ENCODE measurements around the gene NEURL1.
A peak's percentile ranks its signal among the peaks of the same experiment; 100 is the strongest.

NEURL1 gene

DNA sequence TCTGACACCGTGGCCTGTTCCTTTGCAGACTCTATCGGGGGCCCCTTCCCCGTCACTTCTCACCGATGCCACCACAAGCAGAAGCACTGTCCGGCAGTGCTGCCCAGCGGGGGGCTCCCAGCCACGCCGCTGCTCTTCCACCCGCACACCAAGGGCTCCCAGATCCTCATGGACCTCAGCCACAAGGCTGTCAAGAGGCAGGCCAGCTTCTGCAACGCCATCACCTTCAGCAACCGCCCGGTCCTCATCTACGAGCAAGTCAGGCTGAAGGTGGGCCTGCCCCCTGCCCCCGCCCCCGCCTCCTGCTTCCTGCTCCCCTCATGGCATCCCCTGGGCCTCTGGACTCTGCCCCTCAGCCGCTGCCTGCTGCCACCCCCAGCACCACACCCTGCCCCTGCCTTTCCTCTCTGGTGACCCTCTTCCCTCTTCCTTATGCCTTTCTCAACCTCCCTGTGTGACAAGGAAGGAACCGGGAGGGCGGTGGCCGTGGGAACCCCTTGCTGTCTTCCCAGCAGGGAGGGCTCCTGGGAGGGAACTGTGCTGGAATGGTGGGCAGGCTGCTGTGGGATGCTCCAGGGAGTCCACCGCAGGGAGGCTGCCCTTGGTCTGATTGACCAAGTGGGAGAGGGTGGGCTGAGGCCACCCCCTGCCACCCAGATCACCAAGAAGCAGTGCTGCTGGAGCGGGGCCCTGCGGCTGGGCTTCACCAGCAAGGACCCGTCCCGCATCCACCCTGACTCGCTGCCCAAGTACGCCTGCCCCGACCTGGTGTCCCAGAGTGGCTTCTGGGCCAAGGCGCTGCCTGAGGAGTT, 77.5 kb downstream of the NEURL1 start:
- DNase-seq: no peak

DNA sequence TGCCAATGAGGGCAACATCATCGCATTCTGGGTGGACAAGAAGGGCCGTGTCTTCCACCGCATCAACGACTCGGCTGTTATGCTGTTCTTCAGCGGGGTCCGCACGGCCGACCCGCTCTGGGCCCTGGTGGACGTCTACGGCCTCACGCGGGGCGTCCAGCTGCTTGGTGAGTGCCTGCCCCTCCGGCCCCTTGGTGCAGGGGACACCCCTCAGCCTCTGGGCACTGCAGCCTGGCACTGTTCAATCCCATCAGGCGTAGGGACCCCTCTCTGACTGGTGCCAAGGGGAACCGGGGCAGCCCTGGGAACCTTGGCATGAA, 78.1 kb downstream of the NEURL1 start:
- no peak for DNase-seq

DNA sequence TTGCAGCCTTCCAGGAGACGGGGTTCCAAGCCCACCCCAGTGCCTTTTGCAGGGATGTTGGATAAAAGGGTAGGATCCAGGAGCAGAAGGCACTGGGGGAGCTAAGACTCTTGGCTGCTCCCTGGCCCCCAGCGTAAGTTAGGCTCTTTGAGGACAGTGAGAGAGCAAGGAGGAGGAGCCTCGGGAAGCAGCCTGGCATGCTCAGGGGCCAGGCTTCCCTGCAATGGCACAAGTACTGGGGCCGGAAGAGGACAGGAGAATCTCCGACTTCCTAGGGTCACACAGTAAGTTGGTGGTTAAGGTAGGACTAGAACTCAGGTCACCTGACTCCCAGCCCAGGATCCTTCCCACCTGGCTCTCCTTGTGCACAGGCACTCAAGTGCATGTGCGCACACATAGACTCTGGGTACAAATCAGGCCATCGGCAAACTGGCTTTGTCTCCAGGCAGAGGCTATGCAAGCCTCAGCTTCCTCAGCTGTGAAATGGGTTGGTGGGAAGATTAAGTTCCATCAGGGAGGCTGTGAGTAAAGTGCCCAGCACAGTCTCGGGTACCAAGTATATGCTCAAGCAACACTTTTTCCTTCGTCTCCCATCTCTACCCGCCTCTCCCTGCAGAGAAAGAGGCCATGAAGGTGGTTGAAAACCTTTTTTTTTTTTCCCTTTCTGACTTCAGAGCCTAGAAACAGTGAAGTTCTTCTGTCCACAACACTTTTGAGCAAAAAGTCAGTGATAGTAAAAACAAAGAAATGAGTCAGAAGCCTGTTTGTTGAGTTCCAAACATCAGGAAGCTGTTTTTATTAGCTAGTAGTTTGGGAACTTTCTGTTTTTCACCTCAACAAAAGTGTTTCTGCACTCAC, 79.1 kb downstream of the NEURL1 start:
- no peak for DNase-seq

DNA sequence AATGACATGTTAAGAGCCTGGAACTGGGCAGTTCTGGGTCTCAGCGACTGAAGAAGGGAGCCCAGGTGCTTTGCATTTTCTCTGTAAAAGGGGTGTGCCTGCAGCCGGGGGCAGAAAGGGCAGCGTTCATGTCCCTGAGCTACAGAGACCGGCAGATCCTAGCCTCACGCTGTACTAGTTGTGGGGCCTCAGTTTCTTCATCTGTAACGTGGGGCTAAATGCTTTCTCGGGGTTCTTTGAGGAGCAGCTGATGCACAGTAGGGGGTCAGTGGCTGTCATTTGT, 79.6 kb downstream of the NEURL1 start:
- no peak for DNase-seq

DNA sequence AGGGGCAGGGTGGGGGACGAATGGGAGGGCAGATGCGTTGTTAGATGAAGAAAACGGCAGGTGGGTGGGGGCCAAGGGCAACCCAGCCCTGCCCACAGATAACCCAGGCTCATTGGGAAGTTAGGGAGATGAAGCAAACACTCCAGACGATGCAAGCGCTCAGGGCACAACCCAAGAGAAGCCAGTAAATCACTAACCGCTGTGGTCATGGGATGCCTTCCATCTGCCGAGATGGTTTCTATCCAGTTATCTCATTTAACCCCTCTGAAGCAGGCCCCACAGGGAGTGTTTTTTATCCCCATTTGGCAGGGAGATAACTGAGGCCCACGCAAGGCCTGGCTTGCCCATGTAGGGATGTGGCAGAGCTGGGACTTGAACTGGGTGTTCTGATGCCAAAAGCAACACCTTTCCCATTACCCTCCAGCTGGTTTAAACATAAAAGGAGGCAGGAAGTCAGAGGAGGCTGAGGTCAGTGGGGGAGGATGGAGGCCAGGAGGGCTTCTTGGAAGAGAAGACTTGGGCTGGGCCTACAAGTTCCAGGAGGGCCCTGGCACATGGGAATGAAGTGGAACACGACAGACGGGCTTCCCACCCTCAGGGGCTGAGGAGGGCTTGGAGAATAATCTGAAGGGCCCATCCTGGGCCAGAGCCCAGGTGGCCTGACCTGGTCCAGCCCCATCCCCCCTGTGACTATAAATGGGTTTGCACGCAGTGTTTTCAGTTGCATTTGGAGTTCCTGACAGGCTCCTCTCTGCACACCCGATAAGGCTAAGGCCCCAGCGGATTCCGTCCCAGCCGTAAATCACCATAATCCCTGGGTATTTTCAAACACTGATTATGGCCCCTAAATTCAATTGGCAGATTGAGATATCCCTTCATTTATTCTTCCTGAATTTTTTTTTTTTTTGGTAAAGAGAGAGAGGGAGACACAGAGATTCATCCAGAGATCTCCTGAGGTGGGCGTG, 80.9 kb downstream of the NEURL1 start:
- DNase-seq: no peak

DNA sequence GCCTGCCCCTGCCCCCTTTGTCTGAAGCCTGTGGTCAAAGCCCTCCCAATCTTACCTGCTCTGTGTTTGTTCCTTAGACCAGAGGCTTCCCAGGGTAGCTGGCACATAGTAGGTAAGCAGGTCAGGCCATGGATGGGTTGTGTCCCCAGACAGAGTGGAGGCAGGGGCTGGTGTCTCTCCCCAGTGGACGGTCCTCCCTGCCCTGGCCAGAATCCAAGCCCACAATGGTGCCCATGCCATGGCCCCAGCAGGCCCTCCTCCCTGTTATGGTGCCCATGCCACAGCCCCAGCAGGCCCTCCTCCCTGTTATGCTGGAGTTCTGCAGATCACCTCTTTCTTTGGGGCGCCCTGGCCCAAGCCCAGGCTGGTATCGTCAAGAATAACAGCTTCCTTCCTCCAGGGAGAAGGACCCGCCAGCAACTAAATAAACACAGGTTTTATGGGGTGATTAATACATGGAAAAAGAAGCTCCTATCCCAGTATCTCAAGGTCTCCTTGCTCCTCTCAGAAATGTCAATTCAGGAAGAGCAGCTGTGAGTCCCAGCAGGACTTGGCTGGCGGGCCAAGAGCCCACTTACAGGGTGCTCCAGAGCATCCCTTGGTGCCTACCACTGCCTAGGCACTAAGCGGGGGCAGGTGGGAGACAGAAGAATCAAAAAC, 82.0 kb downstream of the NEURL1 start:
- no peak for DNase-seq

DNA sequence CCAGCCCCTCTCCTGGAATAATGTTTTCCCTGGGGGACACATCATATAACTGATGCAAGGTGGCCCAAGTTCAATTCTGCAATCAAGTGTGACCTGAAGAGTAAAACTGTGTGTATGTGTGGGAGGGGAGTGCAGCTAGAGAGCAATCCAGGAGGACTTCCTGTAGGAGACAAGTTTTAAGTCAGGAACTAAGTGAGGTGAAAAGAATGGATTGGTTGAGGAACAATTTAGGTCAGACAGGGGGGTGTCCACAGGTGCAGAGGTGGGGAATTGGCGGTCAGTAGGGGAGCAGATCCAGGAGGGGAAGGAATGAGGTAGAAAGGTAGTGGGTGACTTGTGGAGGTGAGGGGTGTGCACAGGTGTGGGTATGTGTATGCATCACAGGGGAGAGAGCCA, 82.6 kb downstream of the NEURL1 start:
- no peak for DNase-seq

DNA sequence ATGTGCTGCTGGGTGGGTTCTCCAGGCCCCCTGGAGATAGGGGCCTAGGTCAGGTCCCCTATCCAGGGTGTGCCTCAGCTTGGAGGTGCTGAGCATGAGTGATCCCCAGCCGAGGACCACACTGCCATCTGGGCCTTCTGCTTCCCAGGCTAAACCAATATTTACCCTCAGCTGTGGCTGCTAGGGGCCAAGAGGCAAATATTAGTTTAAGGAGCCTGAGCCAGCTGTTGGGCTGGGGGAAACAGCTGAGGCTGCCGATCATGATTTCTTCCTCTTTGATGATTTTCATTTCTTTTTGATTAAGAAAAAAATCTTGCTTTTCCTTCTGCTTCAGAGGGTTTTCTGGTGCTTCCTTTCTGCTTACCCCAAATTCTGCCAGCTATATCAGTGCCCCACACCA, 83.4 kb downstream of the NEURL1 start:
- DNase-seq: no peak

DNA sequence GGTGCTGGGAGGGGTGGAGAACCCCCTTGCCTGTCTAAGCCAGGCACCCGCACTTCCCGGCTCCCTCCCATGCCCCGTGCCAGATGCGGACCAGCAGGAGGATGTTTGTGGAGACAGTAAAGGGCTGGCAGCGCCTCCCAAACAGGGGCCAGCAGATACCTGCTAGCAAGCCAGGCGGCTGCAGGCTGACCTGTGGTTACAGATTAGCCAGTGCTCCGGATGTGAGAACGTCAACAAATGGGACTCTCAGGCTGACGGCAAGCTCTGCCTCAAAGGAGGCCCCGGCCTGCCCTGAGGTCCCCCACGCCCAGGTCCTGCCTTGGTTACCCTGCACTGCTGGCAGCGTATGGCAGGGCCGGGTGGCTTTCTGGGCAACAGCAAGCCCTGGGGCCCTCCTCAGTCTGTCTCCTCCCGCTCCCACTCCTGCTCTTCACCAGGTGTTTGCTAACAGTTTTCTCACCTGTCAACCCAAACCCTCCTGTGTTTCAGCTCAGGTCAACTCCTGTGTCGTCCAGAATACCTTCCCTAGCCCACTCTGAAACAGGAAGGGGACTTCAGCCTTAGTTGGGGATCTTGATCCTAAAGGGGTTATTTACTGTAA, 85.4 kb downstream of the NEURL1 start:
- no peak for DNase-seq

DNA sequence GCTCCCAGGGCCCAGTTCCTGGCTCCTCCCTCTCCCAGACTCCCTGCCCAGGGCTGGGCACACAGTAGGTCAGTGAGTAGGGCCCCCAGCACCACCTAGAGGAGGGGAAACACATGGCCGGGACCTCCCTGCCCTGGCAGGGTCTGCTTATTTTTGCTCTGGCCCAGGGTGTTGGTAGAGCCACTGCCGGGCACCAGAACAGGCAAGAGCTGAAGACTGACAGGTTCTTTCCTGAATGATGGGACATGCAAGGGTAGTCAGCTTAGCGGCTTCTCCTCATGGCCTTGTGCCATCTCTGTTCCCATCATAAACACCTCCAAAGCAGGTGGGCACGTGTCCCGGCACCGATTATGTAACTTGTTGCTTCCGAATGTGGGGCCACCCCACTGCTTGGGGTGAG, 86.5 kb downstream of the NEURL1 start:
- no peak for DNase-seq

DNA sequence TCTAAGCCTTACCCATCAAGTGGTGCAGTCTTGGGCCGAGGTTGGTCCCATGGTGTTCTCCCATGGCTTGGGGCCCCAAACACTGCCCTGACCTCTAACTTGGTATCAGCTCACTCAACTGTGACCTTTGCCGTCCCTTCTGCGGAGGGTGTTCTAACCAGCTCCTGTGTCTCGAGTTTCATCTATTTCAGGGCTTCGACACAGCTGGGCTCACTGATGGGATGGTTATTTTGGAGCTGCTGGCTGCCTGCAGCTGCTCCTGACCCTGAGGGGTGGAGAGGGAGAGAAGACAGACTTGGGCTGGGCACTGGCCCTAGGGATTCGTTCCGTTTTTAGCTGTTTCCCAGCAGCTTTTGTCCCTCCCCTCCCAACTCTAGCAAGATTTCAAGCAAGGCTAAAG, 86.9 kb downstream of the NEURL1 start:
- no peak for DNase-seq

DNA sequence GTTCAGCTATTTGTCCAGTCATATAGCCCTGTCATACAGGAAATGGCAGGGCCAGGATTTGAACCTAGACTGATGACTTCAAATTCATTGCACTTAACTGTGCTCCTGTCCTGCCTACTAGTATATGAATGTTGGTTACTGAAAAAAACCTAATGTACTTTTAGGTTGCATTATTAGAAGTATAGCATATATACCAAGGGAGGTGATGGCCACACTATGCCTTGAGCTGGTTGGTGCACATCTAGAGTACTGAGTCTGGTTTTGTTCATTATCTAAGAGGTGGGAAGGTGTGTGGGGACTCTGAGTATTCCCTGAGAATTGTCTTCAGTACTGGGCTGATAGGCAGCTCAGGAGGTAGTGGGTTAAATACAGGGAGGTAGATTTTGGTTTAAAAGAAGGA, 88.0 kb downstream of the NEURL1 start:
- DNase-seq: no peak

DNA sequence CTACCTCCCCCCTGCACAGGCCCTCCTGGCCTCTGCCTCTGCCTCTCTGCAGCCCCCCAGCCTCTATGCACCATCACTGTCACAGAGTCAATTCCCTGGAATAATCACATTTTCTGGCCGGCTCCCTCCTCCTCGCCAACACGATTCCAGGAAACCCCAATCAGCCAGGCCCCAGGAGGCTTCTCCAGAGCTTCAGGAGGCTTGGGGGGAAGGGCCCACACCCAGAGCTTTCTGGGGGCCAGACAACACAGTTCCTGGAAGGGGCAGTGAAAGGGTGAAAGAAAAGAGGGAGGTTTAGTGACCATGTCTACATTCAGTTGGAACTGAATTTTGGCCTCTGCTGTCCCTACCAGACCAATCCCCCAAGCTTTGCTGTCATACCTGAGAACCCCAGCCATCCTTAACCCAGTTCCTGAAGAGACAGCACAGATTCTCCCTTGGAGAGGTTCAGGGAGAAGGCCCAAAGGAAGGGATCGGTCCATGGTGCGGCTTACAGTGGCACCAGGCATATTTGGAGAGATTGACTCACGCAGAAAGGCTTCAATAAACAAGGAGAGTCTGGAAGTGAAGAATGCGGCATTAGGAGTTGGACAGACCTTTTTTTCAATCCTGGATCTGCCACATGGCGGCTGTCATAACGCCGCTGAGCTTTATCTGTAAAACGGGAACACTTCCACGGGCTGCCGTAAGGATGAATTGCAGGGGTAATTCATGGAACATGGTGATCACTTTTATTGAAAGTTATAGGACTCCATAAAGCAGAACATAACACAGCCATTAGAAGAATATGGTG, 89.0 kb downstream of the NEURL1 start:
- DNase-seq: no peak

DNA sequence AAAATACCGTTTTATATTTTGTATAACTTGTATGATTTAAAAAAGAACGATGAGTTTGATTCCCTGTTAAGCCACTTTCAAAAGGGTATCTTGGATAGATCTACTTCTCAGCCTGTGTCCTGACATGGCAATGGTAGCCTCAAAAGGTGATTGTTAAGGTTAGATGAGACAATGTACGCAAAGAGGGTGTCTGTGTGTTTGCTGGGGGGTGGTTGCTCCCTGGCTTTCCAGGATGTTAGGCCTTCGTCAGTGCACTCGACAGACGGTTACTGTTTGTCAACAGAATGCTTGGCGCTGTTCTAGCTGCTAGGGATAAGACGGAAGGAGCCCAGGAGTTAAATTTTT, 90.3 kb downstream of the NEURL1 start:
- DNase-seq: peak; percentile 9

DNA sequence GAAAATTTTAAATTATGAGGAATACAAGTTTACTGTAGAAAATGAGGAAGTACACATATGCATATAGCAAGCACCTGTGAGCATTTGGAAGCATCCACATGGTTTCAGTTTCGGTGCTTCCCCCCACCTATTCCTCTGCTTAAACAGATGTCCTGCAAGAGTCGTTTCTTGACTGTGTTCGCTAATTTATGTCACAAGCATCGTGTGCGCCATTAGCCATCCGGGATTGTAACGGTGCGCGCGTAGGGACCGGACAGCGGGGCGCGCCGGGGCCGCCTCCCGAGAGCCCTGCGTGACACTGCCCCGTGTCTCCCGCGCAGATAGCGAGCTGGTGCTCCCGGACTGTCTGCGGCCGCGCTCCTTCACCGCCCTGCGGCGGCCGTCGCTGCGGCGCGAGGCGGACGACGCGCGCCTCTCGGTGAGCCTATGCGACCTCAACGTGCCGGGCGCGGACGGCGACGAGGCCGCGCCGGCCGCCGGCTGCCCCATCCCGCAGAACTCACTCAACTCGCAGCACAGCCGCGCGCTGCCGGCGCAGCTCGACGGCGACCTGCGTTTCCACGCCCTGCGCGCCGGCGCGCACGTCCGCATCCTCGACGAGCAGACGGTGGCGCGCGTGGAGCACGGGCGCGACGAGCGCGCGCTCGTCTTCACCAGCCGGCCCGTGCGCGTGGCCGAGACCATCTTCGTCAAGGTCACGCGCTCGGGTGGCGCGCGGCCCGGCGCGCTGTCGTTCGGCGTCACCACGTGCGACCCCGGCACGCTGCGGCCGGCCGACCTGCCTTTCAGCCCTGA, 90.9 kb downstream of the NEURL1 start:
- DNase-seq: peak; percentile 62

DNA sequence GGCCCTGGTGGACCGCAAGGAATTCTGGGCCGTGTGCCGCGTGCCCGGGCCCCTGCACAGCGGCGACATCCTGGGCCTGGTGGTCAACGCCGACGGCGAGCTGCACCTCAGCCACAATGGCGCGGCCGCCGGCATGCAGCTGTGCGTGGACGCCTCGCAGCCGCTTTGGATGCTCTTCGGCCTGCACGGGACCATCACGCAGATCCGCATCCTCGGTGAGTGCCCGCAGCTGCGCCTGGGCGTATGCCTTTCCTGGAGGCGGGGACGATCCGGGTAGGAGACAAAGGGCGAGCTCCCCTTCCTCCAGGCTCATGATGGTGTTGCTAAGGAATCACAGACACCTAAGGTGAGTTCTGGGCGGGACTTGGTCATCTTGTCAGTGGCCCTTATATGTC, 91.5 kb downstream of the NEURL1 start:
- DNase-seq: no peak

DNA sequence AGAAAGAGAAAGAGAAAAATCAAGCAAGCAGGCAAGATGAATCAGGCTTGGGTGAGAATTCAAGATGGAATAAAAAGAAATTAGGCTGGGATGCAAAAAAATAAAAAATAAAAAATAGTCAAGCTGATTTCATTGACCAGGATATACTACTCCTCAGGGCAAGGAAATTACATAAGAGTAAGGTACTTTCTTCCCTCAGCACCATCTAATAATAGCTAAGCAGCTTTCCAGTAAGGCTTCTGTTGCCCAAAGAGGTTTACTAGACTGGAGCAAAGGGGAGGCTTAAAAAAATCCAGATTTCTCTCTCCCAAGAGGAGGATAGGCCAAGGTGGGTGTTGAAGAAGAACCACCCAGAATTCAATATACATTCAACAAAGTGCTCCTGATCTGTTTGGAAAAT, 93.6 kb downstream of the NEURL1 start:
- no peak for DNase-seq

DNA sequence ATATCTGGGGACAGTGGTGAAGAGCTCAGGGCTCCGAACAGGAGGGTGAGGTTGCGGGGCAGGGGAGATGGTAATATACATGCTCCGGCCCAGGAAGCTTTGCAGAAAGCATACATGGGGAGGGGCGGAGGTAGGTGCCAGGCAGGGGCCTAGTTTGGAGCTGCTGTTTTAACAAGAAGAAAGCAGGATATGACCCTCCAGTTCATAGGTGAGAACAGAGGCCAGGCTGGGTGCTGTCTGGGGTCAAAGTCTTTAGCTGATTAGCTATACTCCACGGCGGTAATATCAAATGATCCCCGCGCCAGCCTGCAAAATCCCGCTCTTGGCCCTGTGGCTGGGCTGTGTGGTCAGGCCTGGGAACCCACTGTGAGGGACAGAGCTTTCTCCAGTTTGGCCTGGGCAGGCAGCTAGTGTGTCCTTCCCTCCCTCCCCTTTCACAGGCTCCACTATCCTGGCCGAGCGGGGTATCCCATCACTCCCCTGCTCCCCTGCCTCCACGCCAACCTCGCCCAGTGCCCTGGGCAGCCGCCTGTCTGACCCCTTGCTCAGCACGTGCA, 95.6 kb downstream of the NEURL1 start:
- DNase-seq: no peak

DNA sequence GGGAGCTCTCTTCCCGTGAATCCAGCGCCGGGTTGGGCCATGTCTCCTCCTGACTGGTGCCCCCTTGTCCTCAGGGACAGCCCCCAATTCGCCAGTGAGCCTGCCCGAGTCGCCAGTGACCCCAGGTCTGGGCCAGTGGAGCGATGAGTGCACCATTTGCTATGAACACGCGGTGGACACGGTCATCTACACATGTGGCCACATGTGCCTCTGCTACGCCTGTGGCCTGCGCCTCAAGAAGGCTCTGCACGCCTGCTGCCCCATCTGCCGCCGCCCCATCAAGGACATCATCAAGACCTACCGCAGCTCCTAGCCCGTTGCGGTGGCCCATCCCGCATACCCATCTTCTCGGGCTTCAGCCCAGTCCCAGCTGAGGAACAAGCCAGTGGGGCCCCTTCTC, 96.6 kb downstream of the NEURL1 start:
- no peak for DNase-seq

DNA sequence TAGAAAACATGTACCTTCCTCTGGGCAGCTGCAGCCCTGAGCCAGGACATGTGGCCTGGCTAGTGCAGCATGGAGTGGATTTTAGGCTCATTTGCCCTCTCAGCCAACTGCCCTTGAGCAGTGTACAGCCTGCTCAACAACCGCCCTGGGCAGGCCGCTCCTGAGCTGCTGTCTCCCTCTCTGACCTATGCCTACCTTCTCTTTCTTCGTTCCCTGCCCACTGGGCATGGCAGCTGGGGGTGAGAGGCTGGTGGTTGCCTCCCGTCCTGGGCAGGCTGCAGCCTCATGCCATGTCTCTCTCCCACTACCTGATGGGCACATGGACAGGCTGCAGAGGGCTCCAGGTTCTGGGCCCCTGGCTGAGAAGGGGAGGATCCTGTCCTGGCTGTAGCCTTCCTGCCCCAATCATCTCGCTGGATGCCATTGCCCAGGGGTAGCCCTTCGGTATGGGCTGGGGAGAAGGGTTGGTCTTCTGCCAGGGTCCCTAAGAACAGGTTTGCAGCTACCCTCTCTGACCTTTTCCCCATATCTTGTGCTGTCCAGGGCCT, 97.3 kb downstream of the NEURL1 start:
- DNase-seq: no peak
